GM23248 (cell line): Measurements from ENCODE around the gene LYST. TPM values are rescaled to one million over a fixed set of nuclear protein-coding genes. Genes with fewer than 3 reads are reported as not detected.

Experiments
- DNase-seq: peaks from one replicate; pipeline ENCODE4 v3.0.0-alpha.2; 2015
- H2AFZ ChIP-seq: fragments of 200-600 bp; sonication (generic); 2 replicates; pipeline ENCODE4 v1.6.1; 2016; ENCODE audit warnings: antibody characterized with exemption
- H3F3A ChIP-seq: fragments of 200-600 bp; sonication (generic); 2 replicates; pipeline ENCODE4 v1.6.1; 2016; ENCODE audit warnings: mild to moderate bottlenecking, antibody characterized with exemption, mixed run types; ENCODE audit not compliant: insufficient read depth
- H3K27ac ChIP-seq: fragments of 200-600 bp; sonication (generic); 2 replicates; pipeline ENCODE4 v1.5.1; 2016; ENCODE audit warnings: mild to moderate bottlenecking
- H3K27me3 ChIP-seq: fragments of 200-600 bp; sonication (generic); replicated peaks from 2 replicates; pipeline ENCODE4 v1.6.1; 2016; ENCODE audit warnings: mild to moderate bottlenecking; ENCODE audit not compliant: insufficient read depth
- H3K36me3 ChIP-seq: fragments of 200-600 bp; sonication (generic); 2 replicates; pipeline ENCODE4 v1.6.1; 2016; ENCODE audit warnings: low read depth, mild to moderate bottlenecking
- H3K4me1 ChIP-seq: fragments of 200-600 bp; sonication (generic); 2 replicates; pipeline ENCODE4 v1.6.1; 2016; ENCODE audit warnings: mild to moderate bottlenecking; ENCODE audit not compliant: insufficient read depth
- H3K4me2 ChIP-seq: fragments of 200-600 bp; sonication (generic); one replicate; pipeline ENCODE4 v1.6.1; 2016; ENCODE audit warnings: mild to moderate bottlenecking; ENCODE audit not compliant: unreplicated experiment
- H3K4me3 ChIP-seq: fragments of 200-600 bp; sonication (generic); 2 replicates; pipeline ENCODE4 v1.5.1; 2016; ENCODE audit warnings: mild to moderate bottlenecking
- H3K79me2 ChIP-seq: fragments of 200-600 bp; sonication (generic); 2 replicates; pipeline ENCODE4 v1.6.1; 2016; ENCODE audit warnings: mild to moderate bottlenecking; ENCODE audit not compliant: insufficient read depth
- H3K9ac ChIP-seq: fragments of 200-600 bp; sonication (generic); 2 replicates; pipeline ENCODE4 v1.6.1; 2016; ENCODE audit warnings: mild to moderate bottlenecking
- H3K9me2 ChIP-seq: fragments of 200-600 bp; sonication (generic); 2 replicates; pipeline ENCODE4 v1.6.1; 2016; ENCODE audit warnings: mixed run types, mild to moderate bottlenecking, moderate library complexity; ENCODE audit not compliant: insufficient read depth
- H3K9me3 ChIP-seq: fragments of 200-600 bp; sonication (generic); one replicate; pipeline ENCODE4 v1.6.1; 2017; ENCODE audit warnings: low read depth
- H4K20me1 ChIP-seq: fragments of 200-600 bp; sonication (generic); 2 replicates; pipeline ENCODE4 v1.6.0; 2016; ENCODE audit not compliant: insufficient read depth
- EZH2 ChIP-seq: fragments of 200-600 bp; sonication (generic); IDR thresholded peaks from 2 replicates; pipeline ENCODE4 v1.6.1; 2018; ENCODE audit warnings: antibody characterized with exemption, mild to moderate bottlenecking; ENCODE audit not compliant: insufficient read depth, poor library complexity, severe bottlenecking
- EZH2phosphoT487 ChIP-seq: fragments of 200-600 bp; sonication (generic); IDR thresholded peaks from 2 replicates; pipeline ENCODE4 v1.6.1; 2018; ENCODE audit warnings: antibody characterized with exemption, moderate library complexity, mild to moderate bottlenecking, low read depth; ENCODE audit not compliant: insufficient read depth
- WGBS, 2 experiments: methylation state at CpG; one replicate each; pipeline ENCODE4 v1.1.6; 2015 to 2017; ENCODE audit warnings: low lambda C conversion rate in 2 of 2, low coverage in 1 of 2; ENCODE audit errors: missing lambda C conversion rate in 2 of 2; 5-methylcytosine and 5-hydroxymethylcytosine counted together
- in situ Hi-C: fragments of 300-500 bp; cut with MboI; formaldehyde crosslinking; loops from 2 replicates; pipeline ENCODE4 v1.15.0; 2020
- polyA plus RNA-seq: library from polyadenylated mRNA; unstranded; fragments of >200 nt; fragmentation: Nextera tagmentation; extraction: Ambion mirVana; gene quantifications from 2 replicates; pipeline ENCODE4 v1.2.1, GENCODE V29; 2016
- total RNA-seq: library from RNA; depleted of rRNA; stranded (reverse); fragments of >200 nt; shearing (Covaris generic); gene quantifications from 2 replicates; pipeline ENCODE4 v1.2.3, GENCODE V29; 2014

LYST gene
- total and polyA plus RNA-seq, 2 experiments from 2014 or later = 5.1 to 9.0 TPM

DNA sequence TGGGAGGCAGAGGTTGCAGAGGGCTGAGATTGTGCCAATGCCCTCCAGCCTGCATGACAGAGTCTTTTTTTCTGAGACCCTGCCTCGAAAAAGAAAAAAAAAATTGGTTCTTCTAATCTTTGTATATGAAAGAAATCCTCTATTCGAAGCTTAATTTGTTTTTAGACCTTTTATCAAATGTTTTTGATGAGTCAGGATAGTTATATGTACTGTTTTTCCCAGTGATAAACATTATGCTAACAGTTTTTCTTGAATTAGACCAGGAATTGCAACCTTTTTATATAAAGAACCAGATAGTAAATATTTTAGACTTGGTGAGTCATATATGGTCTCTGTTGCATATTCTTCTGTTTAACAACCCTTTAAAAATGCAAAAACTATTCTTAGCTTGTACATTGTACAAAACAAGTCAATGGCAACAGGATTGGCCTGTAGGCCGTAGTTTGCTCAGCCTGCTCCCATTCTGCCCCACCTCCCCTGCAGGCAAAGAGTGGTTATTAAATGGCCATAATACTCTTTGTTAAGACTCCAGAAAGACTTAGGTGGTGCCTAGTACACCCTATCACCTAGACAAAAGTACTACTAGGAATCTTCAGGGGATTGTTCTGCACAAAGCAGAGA is 45.2 kb downstream of the LYST start:
- DNase-seq = peak; percentile 77
- no peaks in the 10 kb centered on the region for H3K27me3 ChIP-seq
- 0 out of 2 replicates have a peak overlapping the region, but pooled peaks have one; percentile 9 for H3K9ac ChIP-seq
- H3K79me2 ChIP-seq = no peaks in the 10 kb centered on the region
- H3K4me1 ChIP-seq = peaks cover 24% of the 10 kb centered on the region
- H3K9me3 ChIP-seq = no peaks in the 10 kb centered on the region
- no peak overlapping the region for H3K4me3 ChIP-seq
- H2AFZ ChIP-seq = no peak overlapping the region; the same call in 1 of the 2 replicates
- TF ChIP-seq EZH2 = no peak
- TF ChIP-seq EZH2phosphoT487 = no peak
- in situ Hi-C loops = no loop called here
- peak overlapping the region; percentile 66 for H3K27ac ChIP-seq
- peaks cover 13% of the 10 kb centered on the region for H3F3A ChIP-seq
- no peaks in the 10 kb centered on the region for H4K20me1 ChIP-seq
- H3K9me2 ChIP-seq = no peaks in the 10 kb centered on the region
- 63 to 66% methylated on average over 3 of the region's 3 CpGs for WGBS, 2 experiments
- no peaks in the 10 kb centered on the region for H3K36me3 ChIP-seq
- peak overlapping the region; percentile 11 for H3K4me2 ChIP-seq

DNA sequence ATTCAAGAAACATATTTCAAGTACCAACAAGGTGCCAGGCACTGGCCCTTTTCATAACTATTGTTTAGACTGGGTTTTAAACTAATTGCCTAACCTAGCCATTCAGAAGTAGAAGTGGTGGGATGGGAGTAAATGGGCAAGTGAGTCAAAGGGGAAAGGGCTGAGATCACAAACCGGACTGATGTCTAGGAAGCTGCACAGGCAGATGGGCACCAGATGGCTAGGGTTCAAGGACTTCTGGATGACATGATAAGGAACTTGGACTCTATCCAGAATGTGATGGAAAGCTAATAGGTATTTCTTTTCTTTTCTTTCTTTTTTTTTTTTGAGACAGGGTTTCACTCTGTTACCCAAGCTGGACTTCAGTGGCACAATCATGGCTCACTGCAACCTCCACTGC is 46.6 kb downstream of the LYST start:
- Histone ChIP-seq H3F3A (peaks cover 13% of the 10 kb centered on the region), H3K4me2 (no peak overlapping the region), H3K9ac (no peak overlapping the region), H3K9me2 (no peaks in the 10 kb centered on the region), H2AFZ (no peak overlapping the region), H3K4me3 (no peak overlapping the region), H4K20me1 (no peaks in the 10 kb centered on the region), H3K9me3 (no peaks in the 10 kb centered on the region), H3K27me3 (no peaks in the 10 kb centered on the region), H3K27ac (no peak overlapping the region), H3K79me2 (no peaks in the 10 kb centered on the region), H3K4me1 (peaks cover 24% of the 10 kb centered on the region), H3K36me3 (no peaks in the 10 kb centered on the region)
- no peak for TF ChIP-seq EZH2phosphoT487
- no peak for TF ChIP-seq EZH2
- WGBS, 2 experiments = 62 to 79% methylated on average over 1 of the region's 1 CpG
- no peak for DNase-seq
- in situ Hi-C loops = no loop called here

DNA sequence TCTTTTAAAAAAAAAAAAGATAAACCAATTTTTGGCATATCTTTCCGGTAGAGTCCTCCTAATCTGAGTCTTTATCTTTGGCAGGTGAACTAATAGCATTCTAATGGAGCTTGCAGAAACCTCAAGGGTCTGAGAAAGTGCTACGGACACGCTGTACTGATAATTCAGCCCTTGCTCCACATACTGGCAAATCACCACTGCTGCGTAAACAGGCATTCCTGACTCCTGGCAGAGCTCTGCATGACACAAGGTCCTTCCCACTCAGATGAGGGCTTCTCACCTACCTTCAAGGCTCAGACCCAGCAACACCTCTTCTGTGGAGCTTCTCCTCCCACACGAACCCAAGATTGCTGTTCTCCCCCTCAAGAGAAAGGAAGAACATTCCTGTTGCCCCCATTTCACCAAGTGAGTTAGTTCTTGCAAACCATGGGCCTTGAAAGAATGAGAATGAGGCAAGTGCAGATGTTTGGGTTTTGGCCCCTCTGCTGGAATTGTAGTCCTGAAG is 48.0 kb downstream of the LYST start:
- Histone ChIP-seq H3K27ac (no peak overlapping the region), H3K4me2 (no peak overlapping the region), H3K27me3 (no peaks in the 10 kb centered on the region), H3K4me3 (no peak overlapping the region), H3K9ac (no peak overlapping the region), H3F3A (peaks cover 13% of the 10 kb centered on the region), H2AFZ (no peak overlapping the region), H3K9me3 (no peaks in the 10 kb centered on the region), H3K79me2 (no peaks in the 10 kb centered on the region), H3K36me3 (no peaks in the 10 kb centered on the region), H3K9me2 (no peaks in the 10 kb centered on the region), H3K4me1 (peaks cover 25% of the 10 kb centered on the region), H4K20me1 (no peaks in the 10 kb centered on the region)
- DNase-seq = no peak
- in situ Hi-C loops = no loop called here
- WGBS, 2 experiments = 96 to 98% methylated on average over 5 of the region's 5 CpGs
- TF ChIP-seq EZH2 (no peak), EZH2phosphoT487 (no peak)

DNA sequence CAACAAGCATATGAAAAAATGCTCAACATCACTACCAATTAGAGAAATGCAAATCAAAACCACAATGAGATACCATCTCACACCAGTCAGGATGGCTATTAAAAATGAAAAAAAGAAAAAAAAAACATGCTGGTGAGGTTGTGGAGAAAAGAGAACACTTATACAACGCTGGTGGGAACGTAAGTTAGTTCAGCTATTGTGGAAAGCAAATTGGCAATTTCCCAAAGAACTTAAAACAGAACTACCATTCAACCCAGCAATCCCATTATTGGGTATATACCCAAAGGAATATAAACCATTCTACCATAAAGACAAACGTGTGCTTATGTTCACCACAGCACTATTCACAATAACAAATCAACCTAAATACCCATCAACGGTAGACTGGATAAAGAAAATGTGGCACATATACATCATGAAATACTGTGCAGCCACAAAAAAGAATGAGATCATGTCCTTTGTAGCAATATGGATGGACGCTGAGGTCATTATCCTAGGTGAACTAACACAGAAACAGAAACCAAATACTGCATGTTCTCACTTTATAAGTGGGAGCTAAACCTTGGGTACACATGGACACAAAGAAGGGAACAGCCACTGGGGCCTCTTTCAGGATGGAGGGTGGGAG is 49.5 kb downstream of the LYST start:
- in situ Hi-C loops = no loop called here
- Histone ChIP-seq H3F3A (peaks cover 7% of the 10 kb centered on the region), H3K27me3 (no peaks in the 10 kb centered on the region), H3K27ac (no peak overlapping the region), H3K9ac (no peak overlapping the region), H3K4me2 (no peak overlapping the region), H3K4me3 (no peak overlapping the region), H4K20me1 (no peaks in the 10 kb centered on the region), H2AFZ (no peak overlapping the region), H3K79me2 (no peaks in the 10 kb centered on the region), H3K4me1 (peaks cover 28% of the 10 kb centered on the region), H3K36me3 (no peaks in the 10 kb centered on the region), H3K9me2 (no peaks in the 10 kb centered on the region), H3K9me3 (no peaks in the 10 kb centered on the region)
- no peak for DNase-seq
- TF ChIP-seq EZH2phosphoT487 = no peak
- no peak for TF ChIP-seq EZH2
- WGBS, 2 experiments = 83 to 86% methylated on average over 5 of the region's 5 CpGs
